ENCODE results near the gene GATAD2A. TPM values are rescaled to one million over a fixed set of nuclear protein-coding genes. Genes with fewer than 3 reads are reported as not detected.

The GATAD2A gene
- total RNA-seq, 1 experiment from 2014 or later: 126 TPM

- H3K27ac Mint-ChIP-seq (ENCODE audit: unreplicated experiment): no peak overlapping the region
- peaks cover 4% of the 10 kb centered on the region for H3K27me3 Mint-ChIP-seq (ENCODE audit: insufficient read depth, unreplicated experiment)
- no TSS peak for BruUV-seq (replicated peaks)
- TF ChIP-seq CTCF (IDR thresholded peaks at IDR 0.05; ENCODE audit: insufficient read depth in 1 of 2, low read depth in 1 of 2, low read length in 1 of 2, severe bottlenecking in 1 of 2, unreplicated experiment in 1 of 2): no peak
- no peak for DNase-seq
- H3K27me3 ChIP-seq (replicated peaks; ENCODE audit: control insufficient read depth, insufficient read depth, low read length): no peaks in the 10 kb centered on the region
- POLR2A ChIA-PET: no interaction called here
- intact Hi-C loops (cut with micrococcal nuclease; ENCODE audit: unreplicated experiment): loop anchor here (5.0 kb wide), 1 partner anchor 67 kb away; the partner anchor contains the start of gene PBX4
- H3K4me3 ChIP-seq (ENCODE audit: low read depth, low read length): no peak overlapping the region
- no peaks in the 10 kb centered on the region for H3K36me3 Mint-ChIP-seq (ENCODE audit: insufficient read depth, unreplicated experiment)
- H3K4me1 ChIP-seq: no peaks in the 10 kb centered on the region
- H3K9me3 Mint-ChIP-seq (ENCODE audit: unreplicated experiment): no peaks in the 10 kb centered on the region
- no peaks in the 10 kb centered on the region for H3K9me3 ChIP-seq
- H3K36me3 ChIP-seq (ENCODE audit: control insufficient read depth, insufficient read depth, low read length): no peaks in the 10 kb centered on the region
- no peaks in the 10 kb centered on the region for H3K4me1 Mint-ChIP-seq (ENCODE audit: low read depth, unreplicated experiment)
- H3K4me3 Mint-ChIP-seq (ENCODE audit: unreplicated experiment): no peak overlapping the region
- CTCF ChIA-PET: no interaction called here
Observed at GRCh38 chr19:19549804-19550464, 144.5 kb downstream of the GATAD2A start.

GRCh38 chr19:19550485-19550929, 145.0 kb downstream of the GATAD2A start:
- Mint-ChIP-seq H3K4me3 (ENCODE audit: unreplicated experiment) (no peak overlapping the region), H3K27me3 (ENCODE audit: insufficient read depth, unreplicated experiment) (peaks cover 4% of the 10 kb centered on the region), H3K27ac (ENCODE audit: unreplicated experiment) (no peak overlapping the region), H3K9me3 (ENCODE audit: unreplicated experiment) (no peaks in the 10 kb centered on the region), H3K4me1 (ENCODE audit: low read depth, unreplicated experiment) (no peaks in the 10 kb centered on the region), H3K36me3 (ENCODE audit: insufficient read depth, unreplicated experiment) (no peaks in the 10 kb centered on the region)
- intact Hi-C loops (cut with micrococcal nuclease; ENCODE audit: unreplicated experiment): loop anchor here (5.0 kb wide), 1 partner anchor 67 kb away; the partner anchor contains the start of gene PBX4
- H3K9me3 ChIP-seq: no peaks in the 10 kb centered on the region
- H3K4me3 ChIP-seq (ENCODE audit: low read depth, low read length): no peak overlapping the region
- no peaks in the 10 kb centered on the region for H3K27me3 ChIP-seq (replicated peaks; ENCODE audit: control insufficient read depth, insufficient read depth, low read length)
- BruUV-seq (replicated peaks): no TSS peak
- ChIA-PET POLR2A (no interaction called here), CTCF (interaction anchor here (0.7 kb wide), 1 partner anchor 18 kb away, joined by 3 read pairs; no protein-coding TSS in a partner anchor)
- no peak for DNase-seq
- H3K36me3 ChIP-seq (ENCODE audit: control insufficient read depth, insufficient read depth, low read length): no peaks in the 10 kb centered on the region
- no peak for TF ChIP-seq CTCF (IDR thresholded peaks at IDR 0.05; ENCODE audit: insufficient read depth in 1 of 2, low read depth in 1 of 2, low read length in 1 of 2, severe bottlenecking in 1 of 2, unreplicated experiment in 1 of 2)
- H3K4me1 ChIP-seq: no peaks in the 10 kb centered on the region

GRCh38 chr19:19550972-19551852, 145.7 kb downstream of the GATAD2A start:
- Mint-ChIP-seq H3K4me3 (ENCODE audit: unreplicated experiment) (no peak overlapping the region), H3K27me3 (ENCODE audit: insufficient read depth, unreplicated experiment) (peaks cover 4% of the 10 kb centered on the region), H3K27ac (ENCODE audit: unreplicated experiment) (no peak overlapping the region), H3K4me1 (ENCODE audit: low read depth, unreplicated experiment) (no peaks in the 10 kb centered on the region), H3K36me3 (ENCODE audit: insufficient read depth, unreplicated experiment) (no peaks in the 10 kb centered on the region), H3K9me3 (ENCODE audit: unreplicated experiment) (no peaks in the 10 kb centered on the region)
- intact Hi-C loops (cut with micrococcal nuclease; ENCODE audit: unreplicated experiment): loop anchor here (5.0 kb wide), 1 partner anchor 66 kb away; the partner anchor contains the start of gene PBX4
- Histone ChIP-seq H3K27me3 (replicated peaks; ENCODE audit: control insufficient read depth, insufficient read depth, low read length) (no peaks in the 10 kb centered on the region), H3K36me3 (ENCODE audit: control insufficient read depth, insufficient read depth, low read length) (no peaks in the 10 kb centered on the region), H3K4me3 (ENCODE audit: low read depth, low read length) (no peak overlapping the region), H3K9me3 (no peaks in the 10 kb centered on the region), H3K4me1 (no peaks in the 10 kb centered on the region)
- no peak for TF ChIP-seq CTCF (IDR thresholded peaks at IDR 0.05; ENCODE audit: insufficient read depth in 1 of 2, low read depth in 1 of 2, low read length in 1 of 2, severe bottlenecking in 1 of 2, unreplicated experiment in 1 of 2)
- CTCF ChIA-PET: interaction anchor here (0.6 to 0.7 kb wide), 2 partner anchors 18 to 113 kb away, joined by 3 read pairs; no protein-coding TSS in a partner anchor
- DNase-seq: no peak
- BruUV-seq (replicated peaks): no TSS peak
- POLR2A ChIA-PET: interaction anchor here (0.6 kb wide), 1 partner anchor 113 kb away, joined by 5 read pairs; no protein-coding TSS in a partner anchor
